GM12878 (cell line): Measurements from ENCODE around the gene PLA2G3.

Source experiments
- CBX5 ChIP-seq: sonication (generic); IDR thresholded peaks from 2 replicates; pipeline ENCODE4 v1.6.1; 2016; ENCODE audit warnings: low read depth, moderate library complexity, mild to moderate bottlenecking, inconsistent platforms
- CTCF ChIP-seq, 3 experiments: IDR thresholded peaks in 2 of 3; conservative IDR thresholded peaks in 1 of 3; 2 replicates each; pipeline ENCODE4 v1.5.1; 2011; ENCODE audit warnings: low read depth in 3 of 3, low read length in 3 of 3, mild to moderate bottlenecking in 3 of 3, control low read depth in 2 of 3, moderate library complexity in 2 of 3, inconsistent platforms in 1 of 3, mixed read lengths in 1 of 3; ENCODE audit not compliant: control insufficient read depth in 2 of 3, insufficient read depth in 1 of 3; ENCODE audit errors: extremely low read depth in 1 of 3
- EZH2 ChIP-seq: IDR thresholded peaks from 2 replicates; pipeline ENCODE4 v1.6.1; 2012; ENCODE audit warnings: low read depth, mild to moderate bottlenecking, control low read depth, inconsistent platforms, low read length, borderline replicate concordance; ENCODE audit not compliant: control insufficient read depth
- PML ChIP-seq: IDR thresholded peaks from 2 replicates; pipeline ENCODE4 v1.6.1; 2012; ENCODE audit warnings: low read length, inconsistent platforms
- POLR2A ChIP-seq: IDR thresholded peaks from 2 replicates; pipeline ENCODE4 v1.6.1; 2011; ENCODE audit warnings: low read depth, mild to moderate bottlenecking, low read length
- PRDM15 ChIP-seq: fragments of 450-650 bp; formaldehyde crosslinking; IDR thresholded peaks from 2 replicates; pipeline ENCODE4 v1.4.0; 2020; ENCODE audit warnings: mild to moderate bottlenecking, moderate library complexity
- SIN3A ChIP-seq: IDR thresholded peaks from 2 replicates; pipeline ENCODE4 v1.6.1; 2012; ENCODE audit warnings: low read depth, low read length, improper control_type of control experiment
- SUZ12 ChIP-seq: fragments of 200-600 bp; sonication (generic); IDR thresholded peaks from one replicate; pipeline ENCODE4 v1.6.1; 2018; ENCODE audit warnings: antibody characterized with exemption, mild to moderate bottlenecking; ENCODE audit not compliant: unreplicated experiment
- TCF12 ChIP-seq: IDR thresholded peaks from 2 replicates; pipeline ENCODE4 v1.6.1; 2011; ENCODE audit warnings: low read depth, mild to moderate bottlenecking, low read length
- TF ChIP-seq, protein P1 (sequence below): fragments of 450-650 bp; IDR thresholded peaks from 2 replicates; pipeline ENCODE4 v1.6.1; 2017; ENCODE audit warnings: mild to moderate bottlenecking
- TF ChIP-seq, protein P2 (sequence below): IDR thresholded peaks from 2 replicates; pipeline ENCODE4 v1.6.1; 2012; ENCODE audit warnings: low read depth, low read length, improper control_type of control experiment

DNA sequence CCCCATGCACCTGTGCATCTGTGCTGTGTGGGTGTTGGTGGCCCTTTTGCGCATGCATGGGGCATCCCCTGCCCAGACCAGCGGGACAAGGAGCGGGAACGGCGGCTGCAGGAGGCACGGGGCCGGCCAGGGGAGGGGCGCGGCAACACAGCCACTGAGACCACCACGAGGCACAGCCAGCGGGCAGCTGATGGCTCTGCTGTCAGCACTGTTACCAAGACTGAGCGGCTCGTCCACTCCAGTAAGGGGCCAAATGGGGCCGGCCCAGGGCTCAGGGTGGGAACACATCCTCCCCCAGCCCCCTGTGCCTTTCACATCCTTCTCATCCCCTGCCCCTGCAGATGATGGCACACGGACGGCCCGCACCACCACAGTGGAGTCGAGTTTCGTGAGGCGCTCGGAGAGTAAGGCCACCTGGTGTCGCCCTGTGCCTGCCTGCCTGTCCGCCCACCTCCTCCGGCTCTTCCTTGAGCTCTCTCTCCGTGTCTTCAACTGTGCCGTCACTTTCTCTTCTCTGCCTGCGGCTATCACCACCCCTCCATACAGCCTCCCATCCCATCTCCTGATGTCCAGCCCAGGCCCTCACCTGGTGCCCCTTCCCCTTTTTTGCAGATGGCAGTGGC lies 43.5 kb downstream of the PLA2G3 start:
- TF ChIP-seq POLR2A (no peak), CTCF (IDR thresholded peaks at IDR 0.05 in 2 of 3, conservative IDR thresholded peaks at IDR 0.05 in 1 of 3; ENCODE audit: control insufficient read depth in 2 of 3, extremely low read depth in 1 of 3, insufficient read depth in 1 of 3, low read depth in 3 of 3, low read length in 3 of 3) (no peak), CBX5 (no peak), PML (no peak), SIN3A (no peak), PRDM15 (CRISPR knock-in tag) (no peak), TCF12 (no peak), SUZ12 (no peak), EZH2 (no peak)
- TF ChIP-seq, protein P1, sequence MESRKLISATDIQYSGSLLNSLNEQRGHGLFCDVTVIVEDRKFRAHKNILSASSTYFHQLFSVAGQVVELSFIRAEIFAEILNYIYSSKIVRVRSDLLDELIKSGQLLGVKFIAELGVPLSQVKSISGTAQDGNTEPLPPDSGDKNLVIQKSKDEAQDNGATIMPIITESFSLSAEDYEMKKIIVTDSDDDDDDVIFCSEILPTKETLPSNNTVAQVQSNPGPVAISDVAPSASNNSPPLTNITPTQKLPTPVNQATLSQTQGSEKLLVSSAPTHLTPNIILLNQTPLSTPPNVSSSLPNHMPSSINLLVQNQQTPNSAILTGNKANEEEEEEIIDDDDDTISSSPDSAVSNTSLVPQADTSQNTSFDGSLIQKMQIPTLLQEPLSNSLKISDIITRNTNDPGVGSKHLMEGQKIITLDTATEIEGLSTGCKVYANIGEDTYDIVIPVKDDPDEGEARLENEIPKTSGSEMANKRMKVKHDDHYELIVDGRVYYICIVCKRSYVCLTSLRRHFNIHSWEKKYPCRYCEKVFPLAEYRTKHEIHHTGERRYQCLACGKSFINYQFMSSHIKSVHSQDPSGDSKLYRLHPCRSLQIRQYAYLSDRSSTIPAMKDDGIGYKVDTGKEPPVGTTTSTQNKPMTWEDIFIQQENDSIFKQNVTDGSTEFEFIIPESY, result no peak
- TF ChIP-seq, protein P2, sequence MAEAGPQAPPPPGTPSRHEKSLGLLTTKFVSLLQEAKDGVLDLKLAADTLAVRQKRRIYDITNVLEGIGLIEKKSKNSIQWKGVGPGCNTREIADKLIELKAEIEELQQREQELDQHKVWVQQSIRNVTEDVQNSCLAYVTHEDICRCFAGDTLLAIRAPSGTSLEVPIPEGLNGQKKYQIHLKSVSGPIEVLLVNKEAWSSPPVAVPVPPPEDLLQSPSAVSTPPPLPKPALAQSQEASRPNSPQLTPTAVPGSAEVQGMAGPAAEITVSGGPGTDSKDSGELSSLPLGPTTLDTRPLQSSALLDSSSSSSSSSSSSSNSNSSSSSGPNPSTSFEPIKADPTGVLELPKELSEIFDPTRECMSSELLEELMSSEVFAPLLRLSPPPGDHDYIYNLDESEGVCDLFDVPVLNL, result no peak
